Colonic mucosa (tissue), 4 donors: ENCODE results near the gene SLC27A1. TPM values are rescaled to one million over a fixed set of nuclear protein-coding genes. Genes with fewer than 3 reads are reported as not detected.
"Not testable (repeated sequence)": the region's sequence is repeated elsewhere in the genome, so short reads cannot be mapped to it uniquely, and the experiment has no call there.

Source experiments
- DNase-seq: peaks from one replicate; pipeline ENCODE4 v3.0.0-alpha.2; 2020
- H3K27ac ChIP-seq: fragments of 200-600 bp; one replicate; pipeline ENCODE4 v1.8.0; 2021
- H3K27me3 ChIP-seq: fragments of 200-600 bp; one replicate; pipeline ENCODE4 v1.8.0; 2021
- H3K36me3 ChIP-seq: fragments of 200-600 bp; one replicate; pipeline ENCODE4 v1.8.0; 2021
- H3K4me1 ChIP-seq: fragments of 200-600 bp; one replicate; pipeline ENCODE4 v1.8.0; 2021; ENCODE audit warnings: mild to moderate bottlenecking
- H3K4me3 ChIP-seq: fragments of 200-600 bp; one replicate; pipeline ENCODE4 v1.8.0; 2021
- H3K9ac ChIP-seq, 2 donors: one replicate each; pipeline ENCODE4 v1.7.0; 2013; ENCODE audit warnings: control low read depth in 2 of 2, low read depth in 2 of 2, low read length in 2 of 2
- H3K9me3 ChIP-seq: fragments of 200-600 bp; one replicate; pipeline ENCODE4 v1.8.0; 2021
- intact Hi-C: fragments of 100-400 bp; cut with DNase I; formaldehyde crosslinking; loops from one replicate; pipeline ENCODE4 v1.14.1; 2022
- total RNA-seq, 2 donors: library from RNA; stranded (reverse); fragmentation: NEBNext Ultra II Directional in 1 of 2; extraction: Animal tissue kit (Norgen Biotek cat#: 25700) in 1 of 2; gene quantifications; one replicate each; pipeline ENCODE4 v1.2.1, GENCODE V29; 2021
- TF ChIP-seq, protein P1 (sequence below): fragments of 200-600 bp; IDR thresholded peaks from one replicate; pipeline ENCODE4 v1.8.0; 2022; ENCODE audit warnings: antibody characterized with exemption, mild to moderate bottlenecking
- donor health status: healthy.
- donor health status: DM: no; HTN: no; CAD: no.
- donor health status: DM: no; HTN: no; CAD: no.

SLC27A1 gene
- total RNA-seq, 2 donors from 2014 or later = 4.2 to 5.1 TPM

- H3K4me3 ChIP-seq = peak overlapping the region; percentile 91
- peak; percentile 85 for DNase-seq
- peak overlapping the region; percentile 99 for H3K27ac ChIP-seq
- H3K36me3 ChIP-seq = no peaks in the 10 kb centered on the region
- TF ChIP-seq, protein P1, sequence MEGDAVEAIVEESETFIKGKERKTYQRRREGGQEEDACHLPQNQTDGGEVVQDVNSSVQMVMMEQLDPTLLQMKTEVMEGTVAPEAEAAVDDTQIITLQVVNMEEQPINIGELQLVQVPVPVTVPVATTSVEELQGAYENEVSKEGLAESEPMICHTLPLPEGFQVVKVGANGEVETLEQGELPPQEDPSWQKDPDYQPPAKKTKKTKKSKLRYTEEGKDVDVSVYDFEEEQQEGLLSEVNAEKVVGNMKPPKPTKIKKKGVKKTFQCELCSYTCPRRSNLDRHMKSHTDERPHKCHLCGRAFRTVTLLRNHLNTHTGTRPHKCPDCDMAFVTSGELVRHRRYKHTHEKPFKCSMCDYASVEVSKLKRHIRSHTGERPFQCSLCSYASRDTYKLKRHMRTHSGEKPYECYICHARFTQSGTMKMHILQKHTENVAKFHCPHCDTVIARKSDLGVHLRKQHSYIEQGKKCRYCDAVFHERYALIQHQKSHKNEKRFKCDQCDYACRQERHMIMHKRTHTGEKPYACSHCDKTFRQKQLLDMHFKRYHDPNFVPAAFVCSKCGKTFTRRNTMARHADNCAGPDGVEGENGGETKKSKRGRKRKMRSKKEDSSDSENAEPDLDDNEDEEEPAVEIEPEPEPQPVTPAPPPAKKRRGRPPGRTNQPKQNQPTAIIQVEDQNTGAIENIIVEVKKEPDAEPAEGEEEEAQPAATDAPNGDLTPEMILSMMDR = no peak
- no peaks in the 10 kb centered on the region for H3K27me3 ChIP-seq
- H3K9ac ChIP-seq = peak overlapping the region; percentile 92 to 100
- H3K9me3 ChIP-seq = no peaks in the 10 kb centered on the region
- H3K4me1 ChIP-seq = peaks cover 6% of the 10 kb centered on the region
- intact Hi-C loops = no loop called here
Measured at GRCh38 chr19:17511724-17512573, 41.6 kb downstream of the SLC27A1 start.

DNA sequence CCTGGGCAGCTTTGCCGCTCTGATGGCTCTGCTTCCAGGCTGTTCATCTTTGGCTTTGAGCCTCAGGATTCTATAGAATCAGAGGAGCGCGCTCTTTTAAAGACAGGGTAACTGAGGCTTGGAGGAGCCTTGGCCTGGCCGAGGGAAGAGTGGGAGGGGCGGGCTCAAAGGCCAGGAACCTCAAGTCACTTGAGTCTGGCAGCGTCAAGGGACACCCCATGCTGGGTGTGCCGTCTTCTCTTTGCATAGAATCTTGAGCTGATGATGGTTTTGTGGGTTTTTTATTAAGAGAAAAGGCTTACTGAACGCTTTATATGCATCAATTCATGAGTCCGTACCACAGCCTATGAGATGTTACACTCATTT is 42.2 kb downstream of the SLC27A1 start:
- Histone ChIP-seq H3K27ac (peak overlapping the region; percentile 99), H3K4me3 (peak overlapping the region; percentile 91), H3K36me3 (peaks cover 4% of the 10 kb centered on the region), H3K9ac (peak overlapping the region; percentile 92 to 100), H3K27me3 (no peaks in the 10 kb centered on the region), H3K9me3 (no peaks in the 10 kb centered on the region), H3K4me1 (peaks cover 6% of the 10 kb centered on the region)
- intact Hi-C loops = no loop called here
- DNase-seq = no peak
- TF ChIP-seq, protein P1 = no peak

DNA sequence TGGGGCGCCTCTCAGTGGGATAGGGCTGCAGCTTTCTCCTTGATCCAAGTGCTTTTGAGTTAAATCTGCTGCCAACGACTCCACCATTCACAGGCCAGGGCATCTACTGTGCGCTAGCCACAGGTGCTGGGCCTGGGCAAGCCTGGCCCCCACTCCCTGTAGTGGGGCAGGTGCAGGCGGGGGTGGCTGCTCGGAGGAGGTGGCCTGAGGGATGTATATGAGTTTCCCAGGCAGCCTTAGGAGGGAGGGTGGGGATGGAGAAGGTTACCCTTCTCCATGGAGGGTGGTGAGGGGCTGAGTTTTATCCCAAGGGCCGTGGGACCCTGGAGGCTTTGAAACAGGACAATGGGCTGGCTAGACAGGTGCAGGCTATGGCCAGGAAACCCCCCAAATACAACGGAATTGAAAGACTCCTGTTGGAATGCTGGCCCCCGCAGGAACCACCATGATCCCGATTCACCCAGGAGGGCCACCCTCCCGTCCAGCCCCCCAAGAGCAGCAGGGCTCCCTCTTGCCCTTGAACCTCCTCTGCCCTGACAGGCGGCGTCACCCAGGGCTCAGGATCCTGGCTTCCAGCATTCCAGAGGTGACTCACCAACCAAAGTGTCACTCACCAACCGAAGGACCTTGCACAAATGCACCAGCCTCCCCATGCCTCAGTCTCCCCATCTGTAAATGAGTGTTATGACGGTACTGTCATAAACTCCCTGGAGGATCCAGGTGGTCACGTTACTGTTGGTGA is 45.3 kb downstream of the SLC27A1 start:
- no peak overlapping the region for H3K27ac ChIP-seq
- H3K27me3 ChIP-seq = no peaks in the 10 kb centered on the region
- H3K4me1 ChIP-seq = no peaks in the 10 kb centered on the region
- no peak overlapping the region for H3K4me3 ChIP-seq
- intact Hi-C loops = no loop called here
- H3K36me3 ChIP-seq = peaks cover 5% of the 10 kb centered on the region
- no peak overlapping the region for H3K9ac ChIP-seq
- TF ChIP-seq, protein P1 = no peak
- DNase-seq = no peak
- no peaks in the 10 kb centered on the region for H3K9me3 ChIP-seq

DNA sequence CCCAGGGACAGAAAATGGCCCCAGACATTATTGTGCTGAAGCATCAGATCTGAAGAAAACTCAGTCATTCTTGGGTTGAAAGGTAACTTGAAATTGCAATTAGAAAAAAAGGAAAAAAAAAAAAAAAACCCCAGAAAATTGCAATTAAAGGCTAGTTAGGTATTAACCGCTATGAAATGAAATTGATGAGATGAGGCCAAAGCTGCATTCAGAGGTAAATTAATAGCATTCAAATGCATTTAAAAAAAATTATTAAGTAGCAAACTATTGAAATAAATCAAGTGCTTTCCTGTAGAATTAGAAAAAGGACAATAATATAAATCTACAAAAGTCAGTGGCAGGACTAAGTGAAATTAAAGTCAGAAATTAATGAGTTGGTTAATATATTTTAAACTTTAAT is 47.6 kb downstream of the SLC27A1 start:
- Histone ChIP-seq H3K4me3 (no peak overlapping the region), H3K36me3 (peaks cover 5% of the 10 kb centered on the region), H3K27me3 (no peaks in the 10 kb centered on the region), H3K27ac (no peak overlapping the region), H3K4me1 (no peaks in the 10 kb centered on the region), H3K9me3 (no peaks in the 10 kb centered on the region), H3K9ac (no peak overlapping the region)
- TF ChIP-seq, protein P1 = no peak
- no peak for DNase-seq
- intact Hi-C loops = no loop called here

DNA sequence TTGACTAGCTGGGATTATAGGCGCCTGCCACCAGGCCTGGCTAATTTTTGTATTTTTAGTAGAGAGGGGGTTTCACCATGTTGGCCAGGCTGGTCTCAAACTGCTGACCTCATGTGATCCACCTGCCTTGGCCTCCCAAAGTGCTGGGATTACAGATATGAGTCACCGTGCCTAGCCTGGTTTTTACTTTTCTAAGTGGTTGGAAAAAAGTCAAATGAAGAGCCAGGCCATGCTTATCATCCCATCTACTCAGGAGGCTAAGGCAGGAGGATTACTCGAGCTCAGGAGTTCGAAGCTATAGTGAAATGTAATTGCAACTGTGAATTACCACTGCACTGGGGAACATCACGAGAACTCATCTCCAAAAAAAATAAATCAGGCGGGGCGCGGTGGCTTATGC is 48.3 kb downstream of the SLC27A1 start:
- H3K27ac ChIP-seq, H3K9ac ChIP-seq, H3K27me3 ChIP-seq, DNase-seq, H3K4me1 ChIP-seq, H3K9me3 ChIP-seq, intact Hi-C loops, H3K36me3 ChIP-seq, H3K4me3 ChIP-seq: not testable (repeated sequence)

DNA sequence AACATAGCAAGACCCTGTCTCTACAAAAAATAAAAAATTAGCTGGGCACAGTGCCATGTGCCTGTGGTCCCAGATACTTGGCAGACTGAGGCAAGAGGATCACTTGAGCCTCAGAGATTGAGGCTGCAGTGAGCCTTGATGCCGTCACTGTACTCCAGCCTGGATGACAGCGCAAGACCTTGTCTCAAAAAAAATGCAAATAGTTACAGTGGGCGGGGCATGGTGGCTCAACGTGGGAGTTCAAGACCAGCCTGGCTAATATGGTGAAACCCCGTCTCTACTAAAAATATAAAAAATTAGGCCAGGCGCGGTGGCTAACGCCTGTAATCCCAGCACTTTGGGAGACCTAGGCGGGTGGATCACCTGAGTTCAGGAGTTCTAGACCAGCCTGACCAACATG is 49.6 kb downstream of the SLC27A1 start:
- peaks cover 5% of the 10 kb centered on the region for H3K36me3 ChIP-seq

More for the DNA sequence above, 49.6 kb downstream of the SLC27A1 start:
- DNase-seq = no peak
- no peak overlapping the region for H3K27ac ChIP-seq
- no peaks in the 10 kb centered on the region for H3K9me3 ChIP-seq
- TF ChIP-seq, protein P1 = no peak
- H3K4me1 ChIP-seq = no peaks in the 10 kb centered on the region
- no peak overlapping the region for H3K4me3 ChIP-seq
- H3K9ac ChIP-seq = no peak overlapping the region
- intact Hi-C loops = no loop called here
- H3K27me3 ChIP-seq = no peaks in the 10 kb centered on the region
